Chondrocyte (in vitro differentiated cells): Measurements from ENCODE around the gene AKR7A3. TPM values are rescaled to one million over a fixed set of nuclear protein-coding genes. Genes with fewer than 3 reads are reported as not detected.

Experiments
- DNase-seq: peaks from one replicate; pipeline ENCODE4 v3.0.0; 2021; ENCODE audit warnings: mixed read lengths, low spot score
- H3K27ac Mint-ChIP-seq: one replicate; pipeline ENCODE4 v1.8.0; 2021; ENCODE audit warnings: mild to moderate bottlenecking, moderate library complexity, mixed read lengths; ENCODE audit not compliant: unreplicated experiment
- H3K27me3 Mint-ChIP-seq: 2 replicates; pipeline ENCODE4 v1.8.0; 2021; ENCODE audit warnings: low read depth, mixed read lengths
- H3K36me3 Mint-ChIP-seq: 2 replicates; pipeline ENCODE4 v1.8.0; 2021; ENCODE audit warnings: low read depth, mixed read lengths
- H3K4me1 Mint-ChIP-seq: 2 replicates; pipeline ENCODE4 v1.8.0; 2021; ENCODE audit warnings: low read depth, mild to moderate bottlenecking, mixed read lengths
- H3K4me3 Mint-ChIP-seq: one replicate; pipeline ENCODE4 v1.8.0; 2021; ENCODE audit warnings: mild to moderate bottlenecking, moderate library complexity, mixed read lengths; ENCODE audit not compliant: unreplicated experiment
- H3K9me3 Mint-ChIP-seq: 2 replicates; pipeline ENCODE4 v1.8.0; 2021; ENCODE audit warnings: low read depth, mixed read lengths
- CTCF ChIP-seq: fragments of 200-600 bp; sonication (generic); IDR thresholded peaks from 2 replicates; pipeline ENCODE4 v1.5.0; 2021; ENCODE audit warnings: antibody characterized with exemption, mild to moderate bottlenecking, moderate library complexity
- total RNA-seq: library from RNA; stranded (reverse); gene quantifications from 3 replicates; pipeline ENCODE4 v1.2.1, GENCODE V29; 2021

AKR7A3 gene
- total RNA-seq, 1 donor from 2014 or later: 0.45 TPM

- H3K36me3 Mint-ChIP-seq: peaks cover 3% of the 10 kb centered on the region
- DNase-seq: no peak
- H3K9me3 Mint-ChIP-seq: no peaks in the 10 kb centered on the region
- no peak for TF ChIP-seq CTCF
- H3K4me1 Mint-ChIP-seq: no peaks in the 10 kb centered on the region
- peak overlapping the region; percentile 1 for H3K27ac Mint-ChIP-seq
- H3K4me3 Mint-ChIP-seq: no peak overlapping the region
- no peaks in the 10 kb centered on the region for H3K27me3 Mint-ChIP-seq
These were observed 39.9 kb upstream of the AKR7A3 start for GRCh38 chr1:19328486-19328885.

GRCh38 chr1:19327736-19328135 lies 39.2 kb upstream of the AKR7A3 start:
- peaks cover 6% of the 10 kb centered on the region for H3K36me3 Mint-ChIP-seq
- no peaks in the 10 kb centered on the region for H3K9me3 Mint-ChIP-seq
- TF ChIP-seq CTCF: no peak
- H3K4me3 Mint-ChIP-seq: no peak overlapping the region
- H3K27ac Mint-ChIP-seq: peak overlapping the region; percentile 41
- no peaks in the 10 kb centered on the region for H3K27me3 Mint-ChIP-seq
- no peaks in the 10 kb centered on the region for H3K4me1 Mint-ChIP-seq
- no peak for DNase-seq

- peaks cover 8% of the 10 kb centered on the region for H3K36me3 Mint-ChIP-seq
- no peak for TF ChIP-seq CTCF
- no peaks in the 10 kb centered on the region for H3K27me3 Mint-ChIP-seq
- no peaks in the 10 kb centered on the region for H3K9me3 Mint-ChIP-seq
- H3K4me1 Mint-ChIP-seq: no peaks in the 10 kb centered on the region
- H3K4me3 Mint-ChIP-seq: no peak overlapping the region
- H3K27ac Mint-ChIP-seq: no peak overlapping the region
- DNase-seq: no peak
These were observed 38.7 kb upstream of the AKR7A3 start for GRCh38 chr1:19327301-19327700.

- no peak for DNase-seq
- no peaks in the 10 kb centered on the region for H3K9me3 Mint-ChIP-seq
- H3K4me3 Mint-ChIP-seq: no peak overlapping the region
- no peaks in the 10 kb centered on the region for H3K27me3 Mint-ChIP-seq
- TF ChIP-seq CTCF: no peak
- H3K36me3 Mint-ChIP-seq: peaks cover 8% of the 10 kb centered on the region
- no peaks in the 10 kb centered on the region for H3K4me1 Mint-ChIP-seq
- no peak overlapping the region for H3K27ac Mint-ChIP-seq
These were observed 38.1 kb upstream of the AKR7A3 start for GRCh38 chr1:19326748-19327065.

GRCh38 chr1:19325958-19326747 lies 37.6 kb upstream of the AKR7A3 start:
- Mint-ChIP-seq H3K9me3 (no peaks in the 10 kb centered on the region), H3K27ac (no peak overlapping the region), H3K4me3 (no peak overlapping the region), H3K36me3 (peaks cover 10% of the 10 kb centered on the region), H3K4me1 (no peaks in the 10 kb centered on the region), H3K27me3 (no peaks in the 10 kb centered on the region)
- DNase-seq: no peak
- TF ChIP-seq CTCF: no peak
